GM19372 (cell line): ENCODE measurements around the gene TTC28.

ENCODE experiments used
- ATAC-seq: cut with Tn5 transposase; IDR thresholded peaks from one replicate; pipeline ENCODE4 v1.9.1; 2021; ENCODE audit warnings: mild to moderate bottlenecking, low read depth, moderate library complexity; ENCODE audit not compliant: unreplicated experiment

The TTC28 gene

GRCh38 chr22:28019881-28020861 lies 659.5 kb downstream of the TTC28 start:
- no peak for ATAC-seq

GRCh38 chr22:28019360-28019759 lies 660.3 kb downstream of the TTC28 start:
- ATAC-seq: no peak

- no peak for ATAC-seq
Measured at GRCh38 chr22:28018461-28018927, 661.1 kb downstream of the TTC28 start.

GRCh38 chr22:28017859-28018258 lies 661.8 kb downstream of the TTC28 start:
- no peak for ATAC-seq

GRCh38 chr22:28017558-28017820 lies 662.2 kb downstream of the TTC28 start:
- ATAC-seq: no peak

- no peak for ATAC-seq
Measured at GRCh38 chr22:28016781-28017557, 662.7 kb downstream of the TTC28 start.

GRCh38 chr22:28015676-28016601 lies 663.7 kb downstream of the TTC28 start:
- ATAC-seq: no peak

- ATAC-seq: no peak
Measured at GRCh38 chr22:28015046-28015425, 664.6 kb downstream of the TTC28 start.

GRCh38 chr22:28014211-28015045 lies 665.2 kb downstream of the TTC28 start:
- no peak for ATAC-seq

GRCh38 chr22:28013611-28014010 lies 666.0 kb downstream of the TTC28 start:
- no peak for ATAC-seq

GRCh38 chr22:28012832-28013460 lies 666.7 kb downstream of the TTC28 start:
- no peak for ATAC-seq

GRCh38 chr22:28009272-28009827 lies 670.3 kb downstream of the TTC28 start:
- no peak for ATAC-seq

- no peak for ATAC-seq
Measured at GRCh38 chr22:28008649-28009048, 671.0 kb downstream of the TTC28 start.

- no peak for ATAC-seq
Measured at GRCh38 chr22:28008056-28008455, 671.6 kb downstream of the TTC28 start.

- ATAC-seq: no peak
Measured at GRCh38 chr22:28006271-28006670, 673.4 kb downstream of the TTC28 start.

GRCh38 chr22:28005513-28005912 lies 674.1 kb downstream of the TTC28 start:
- no peak for ATAC-seq

GRCh38 chr22:28004021-28004420 lies 675.6 kb downstream of the TTC28 start:
- ATAC-seq: no peak

- no peak for ATAC-seq
Measured at GRCh38 chr22:28002863-28003565, 676.6 kb downstream of the TTC28 start.
